Measurements from ENCODE around the gene CREB5.

The CREB5 gene

GRCh38 chr7:28477041-28477442, 64.7 kb downstream of the CREB5 start:
- DNase-seq, result no peak

- DNase-seq, result no peak
Measured at GRCh38 chr7:28478656-28479055, 66.3 kb downstream of the CREB5 start.

- no peak for DNase-seq
Measured at GRCh38 chr7:28479507-28479947, 67.2 kb downstream of the CREB5 start.

- no peak for DNase-seq
Measured at GRCh38 chr7:28480595-28480994, 68.3 kb downstream of the CREB5 start.

GRCh38 chr7:28481091-28481926, 69.0 kb downstream of the CREB5 start:
- DNase-seq, result peak; percentile 35

- DNase-seq, result no peak
Measured at GRCh38 chr7:28483112-28483511, 70.8 kb downstream of the CREB5 start.

- no peak for DNase-seq
Measured at GRCh38 chr7:28483908-28484605, 71.7 kb downstream of the CREB5 start.

- no peak for DNase-seq
Measured at GRCh38 chr7:28484606-28484935, 72.3 kb downstream of the CREB5 start.

GRCh38 chr7:28487487-28487886, 75.2 kb downstream of the CREB5 start:
- no peak for DNase-seq

GRCh38 chr7:28488061-28488791, 75.9 kb downstream of the CREB5 start:
- peak; percentile 16 for DNase-seq

- no peak for DNase-seq
Measured at GRCh38 chr7:28490831-28491230, 78.5 kb downstream of the CREB5 start.

- no peak for DNase-seq
Measured at GRCh38 chr7:28493477-28493876, 81.2 kb downstream of the CREB5 start.

- no peak for DNase-seq
Measured at GRCh38 chr7:28497009-28497408, 84.7 kb downstream of the CREB5 start.

- no peak for DNase-seq
Measured at GRCh38 chr7:28498636-28499035, 86.3 kb downstream of the CREB5 start.

GRCh38 chr7:28500138-28500537, 87.8 kb downstream of the CREB5 start:
- DNase-seq, result no peak

- no peak for DNase-seq
Measured at GRCh38 chr7:28502408-28502807, 90.1 kb downstream of the CREB5 start.

- no peak for DNase-seq
Measured at GRCh38 chr7:28503396-28503795, 91.1 kb downstream of the CREB5 start.

- no peak for DNase-seq
Measured at GRCh38 chr7:28505014-28505413, 92.7 kb downstream of the CREB5 start.

- DNase-seq, result no peak
Measured at GRCh38 chr7:28505867-28506266, 93.5 kb downstream of the CREB5 start.

GRCh38 chr7:28507525-28508282, 95.4 kb downstream of the CREB5 start:
- no peak for DNase-seq

GRCh38 chr7:28509251-28510025, 97.1 kb downstream of the CREB5 start:
- DNase-seq, result no peak

- no peak for DNase-seq
Measured at GRCh38 chr7:28510026-28510369, 97.7 kb downstream of the CREB5 start.
